HEK293T (cell line): ENCODE measurements around the gene HADH.
A peak's percentile ranks its signal among the peaks of the same experiment; 100 is the strongest.

Experiments
- CTCF ChIA-PET: fragments of 350-600 bp; formaldehyde crosslinking; extraction: SDS; loops from one replicate; lab custom pipeline; 2021; ENCODE audit warnings: antibody characterized with exemption, inconsistent platforms; lab: Yijun Ruan, JAX
- POLR2A ChIA-PET: fragments of 350-600 bp; formaldehyde crosslinking; extraction: SDS; loops from one replicate; lab custom pipeline; 2020; ENCODE audit warnings: antibody characterized with exemption, inconsistent platforms; lab: Yijun Ruan, JAX
- DNase-seq: peaks from one replicate; pipeline ENCODE4 v3.0.0; 2012; ENCODE audit warnings: mixed read lengths; ENCODE audit errors: extremely low spot score
- ARNT ChIP-seq: fragments of 450-650 bp; IDR thresholded peaks from 2 replicates; pipeline ENCODE4 v1.6.1; 2017; ENCODE audit warnings: mild to moderate bottlenecking
- BHLHE40 ChIP-seq: fragments of 450-650 bp; IDR thresholded peaks from 2 replicates; pipeline ENCODE4 v1.6.1; 2016; ENCODE audit warnings: mild to moderate bottlenecking, moderate library complexity, borderline replicate concordance
- CTBP1 ChIP-seq: fragments of 450-650 bp; IDR thresholded peaks from 2 replicates; pipeline ENCODE4 v1.6.1; 2016; ENCODE audit warnings: borderline replicate concordance
- ELF4 ChIP-seq: fragments of 450-650 bp; IDR thresholded peaks from 2 replicates; pipeline ENCODE4 v1.6.1; 2017; ENCODE audit warnings: antibody characterized with exemption
- FOXA1 ChIP-seq: fragments of 450-650 bp; IDR thresholded peaks from 2 replicates; pipeline ENCODE4 v1.6.1; 2016; ENCODE audit warnings: mild to moderate bottlenecking
- FOXK2 ChIP-seq: fragments of 450-650 bp; IDR thresholded peaks from 2 replicates; pipeline ENCODE4 v1.6.1; 2016; ENCODE audit warnings: mild to moderate bottlenecking
- FOXM1 ChIP-seq: fragments of 450-650 bp; IDR thresholded peaks from 2 replicates; pipeline ENCODE4 v1.6.1; 2017; ENCODE audit warnings: mild to moderate bottlenecking, borderline replicate concordance
- HDGF ChIP-seq: fragments of 450-650 bp; IDR thresholded peaks from 2 replicates; pipeline ENCODE4 v1.6.1; 2017; ENCODE audit warnings: antibody characterized with exemption, borderline replicate concordance
- L3MBTL2 ChIP-seq: fragments of 450-650 bp; conservative IDR thresholded peaks from 2 replicates; pipeline ENCODE4 v1.6.1; 2016; ENCODE audit warnings: mild to moderate bottlenecking
- LEF1 ChIP-seq: fragments of 450-650 bp; IDR thresholded peaks from 2 replicates; pipeline ENCODE4 v1.6.1; 2017; ENCODE audit warnings: mild to moderate bottlenecking, borderline replicate concordance
- NFRKB ChIP-seq: fragments of 450-650 bp; IDR thresholded peaks from 2 replicates; pipeline ENCODE4 v1.6.1; 2016; ENCODE audit warnings: mild to moderate bottlenecking, moderate library complexity
- SP1 ChIP-seq: fragments of 450-650 bp; IDR thresholded peaks from 2 replicates; pipeline ENCODE4 v1.6.1; 2017
- SUZ12 ChIP-seq: fragments of 450-650 bp; IDR thresholded peaks from 2 replicates; pipeline ENCODE4 v1.6.1; 2016; ENCODE audit warnings: mild to moderate bottlenecking
- TARDBP ChIP-seq: fragments of 450-650 bp; IDR thresholded peaks from 2 replicates; pipeline ENCODE4 v1.6.1; 2016
- ZNF384 ChIP-seq: fragments of 450-650 bp; IDR thresholded peaks from 2 replicates; pipeline ENCODE4 v1.6.1; 2016
- TF ChIP-seq, protein P1 (sequence below): fragments of 450-650 bp; IDR thresholded peaks from 2 replicates; pipeline ENCODE4 v1.6.1; 2016

HADH gene

DNA sequence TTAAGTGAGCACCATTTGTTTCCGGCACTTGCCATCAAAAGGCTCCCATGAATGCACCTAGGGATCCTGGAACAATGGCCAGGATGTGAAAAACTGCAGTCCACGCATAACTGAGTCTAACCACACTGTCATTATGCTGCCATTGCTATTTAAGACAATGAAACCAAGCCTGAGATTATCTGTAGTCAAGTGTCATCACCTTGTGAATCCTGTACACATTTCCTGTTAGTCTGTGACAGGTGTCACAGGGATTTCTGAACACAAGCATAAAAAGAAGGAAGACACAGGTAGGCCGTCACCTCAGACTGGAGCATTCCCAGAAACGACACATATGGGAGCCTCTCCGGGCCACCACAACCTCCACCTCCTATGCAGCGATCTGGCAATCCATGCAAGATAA lies 66.7 kb downstream of the HADH start:
- no peak for DNase-seq
- ChIA-PET POLR2A (no interaction called here), CTCF (no interaction called here)
- TF ChIP-seq FOXK2 (no peak), LEF1 (no peak), L3MBTL2 (no peak)

DNA sequence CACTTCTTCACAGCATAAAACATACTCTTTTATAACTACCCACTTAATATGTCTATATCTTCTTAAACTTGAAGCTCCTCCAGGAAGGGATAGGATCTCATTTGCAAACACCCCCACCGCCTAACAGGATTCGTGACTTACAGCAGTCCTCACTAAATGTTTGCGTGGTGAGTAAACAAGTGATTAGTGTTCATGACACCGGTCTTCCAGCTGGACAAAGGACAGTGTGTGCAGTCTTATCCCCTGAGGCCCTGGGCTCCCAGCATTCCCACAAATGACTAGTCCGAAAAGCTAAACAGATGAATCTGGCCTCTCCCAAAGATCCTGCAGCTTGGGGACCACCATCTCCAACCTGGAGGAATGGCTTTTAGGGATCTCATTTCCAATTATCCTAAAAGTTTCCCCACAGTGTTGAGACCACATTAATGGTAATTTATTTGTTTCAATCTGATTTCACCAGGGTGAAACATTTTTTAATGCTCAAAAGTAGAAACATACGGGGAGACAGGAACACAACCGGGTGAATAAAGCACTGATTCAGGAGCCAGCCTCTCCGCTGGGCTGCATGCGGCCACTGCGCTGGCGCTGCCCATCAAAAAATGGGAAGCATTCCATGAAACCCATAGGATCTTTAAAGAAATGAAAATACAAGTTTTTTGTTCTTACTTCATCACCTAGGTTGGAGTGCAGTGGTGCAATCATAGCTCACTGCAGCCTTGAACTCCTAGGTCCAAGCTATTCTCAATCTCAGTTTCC lies 69.2 kb downstream of the HADH start:
- ChIA-PET POLR2A (no interaction called here), CTCF (no interaction called here)
- TF ChIP-seq LEF1 (no peak), ARNT (no peak), TARDBP (no peak), SUZ12 (no peak), ZNF384 (no peak), BHLHE40 (no peak), FOXM1 (no peak), FOXK2 (no peak), NFRKB (no peak), FOXA1 (no peak), CTBP1 (no peak), L3MBTL2 (no peak), HDGF (no peak), ELF4 (no peak), SP1 (no peak)
- TF ChIP-seq, protein P1, sequence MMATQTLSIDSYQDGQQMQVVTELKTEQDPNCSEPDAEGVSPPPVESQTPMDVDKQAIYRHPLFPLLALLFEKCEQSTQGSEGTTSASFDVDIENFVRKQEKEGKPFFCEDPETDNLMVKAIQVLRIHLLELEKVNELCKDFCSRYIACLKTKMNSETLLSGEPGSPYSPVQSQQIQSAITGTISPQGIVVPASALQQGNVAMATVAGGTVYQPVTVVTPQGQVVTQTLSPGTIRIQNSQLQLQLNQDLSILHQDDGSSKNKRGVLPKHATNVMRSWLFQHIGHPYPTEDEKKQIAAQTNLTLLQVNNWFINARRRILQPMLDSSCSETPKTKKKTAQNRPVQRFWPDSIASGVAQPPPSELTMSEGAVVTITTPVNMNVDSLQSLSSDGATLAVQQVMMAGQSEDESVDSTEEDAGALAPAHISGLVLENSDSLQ, result no peak
- no peak for DNase-seq

DNA sequence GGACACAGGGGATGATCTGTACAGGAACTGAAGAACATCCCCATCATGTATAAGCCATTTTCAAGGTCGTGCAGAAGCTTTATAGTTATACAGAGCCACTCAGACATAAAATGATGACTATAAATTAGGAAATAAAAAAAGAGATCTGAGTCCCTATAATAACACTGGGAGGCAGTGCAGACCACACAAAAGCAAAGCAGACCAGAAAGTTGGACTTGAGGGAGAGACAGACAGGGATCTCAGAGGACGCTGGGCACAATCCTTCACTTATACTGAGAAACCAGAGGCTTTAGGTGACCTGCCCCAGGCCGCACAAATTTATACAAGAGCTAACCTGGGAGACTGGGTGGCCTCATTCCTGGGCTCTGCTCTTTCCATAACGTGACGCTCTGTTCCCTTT lies 70.5 kb downstream of the HADH start:
- TF ChIP-seq SUZ12 (no peak), FOXM1 (no peak), BHLHE40 (no peak), ZNF384 (no peak), ARNT (no peak), L3MBTL2 (no peak), LEF1 (no peak), SP1 (no peak), FOXK2 (no peak)
- ChIA-PET POLR2A (no interaction called here), CTCF (interaction anchor here (0.9 to 1.2 kb wide), 2 partner anchors 26 to 512 kb away, joined by 3 to 5 read pairs; no protein-coding TSS in a partner anchor)
- DNase-seq, result peak; percentile 39

DNA sequence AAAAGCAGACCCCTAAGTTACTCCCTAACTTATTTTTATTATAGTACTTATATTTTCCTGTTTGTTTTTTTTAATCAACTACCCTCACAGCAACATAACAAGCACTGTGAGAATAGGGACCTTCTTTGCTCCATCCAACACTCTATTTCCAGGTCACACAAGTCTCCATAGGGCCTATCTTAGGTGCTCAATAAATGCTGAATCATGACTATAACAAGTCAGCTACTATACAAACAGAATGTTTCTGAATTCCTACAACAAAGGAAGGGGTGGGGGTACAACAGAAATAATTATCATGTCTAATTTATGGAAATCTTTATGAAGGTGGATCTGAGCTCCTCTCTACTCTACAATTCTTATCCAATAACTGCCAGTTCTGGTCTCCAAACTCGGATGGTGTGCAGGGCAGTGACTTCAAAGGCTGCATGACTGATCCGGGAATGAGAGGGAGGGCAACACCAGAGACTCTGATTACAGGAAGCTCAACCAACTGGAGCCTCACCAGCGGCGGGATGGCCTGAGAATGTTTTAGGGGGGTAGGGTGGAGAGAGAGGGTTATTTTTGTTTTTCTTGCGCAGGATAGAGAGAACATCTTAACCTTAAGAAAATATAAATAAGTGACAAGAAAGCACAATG lies 71.1 kb downstream of the HADH start:
- TF ChIP-seq FOXM1 (no peak), FOXA1 (no peak), CTBP1 (no peak)
- ChIA-PET CTCF (interaction anchor here (0.9 to 1.2 kb wide), 2 partner anchors 25 to 512 kb away, joined by 3 to 5 read pairs; no protein-coding TSS in a partner anchor), POLR2A (no interaction called here)
- no peak for DNase-seq

DNA sequence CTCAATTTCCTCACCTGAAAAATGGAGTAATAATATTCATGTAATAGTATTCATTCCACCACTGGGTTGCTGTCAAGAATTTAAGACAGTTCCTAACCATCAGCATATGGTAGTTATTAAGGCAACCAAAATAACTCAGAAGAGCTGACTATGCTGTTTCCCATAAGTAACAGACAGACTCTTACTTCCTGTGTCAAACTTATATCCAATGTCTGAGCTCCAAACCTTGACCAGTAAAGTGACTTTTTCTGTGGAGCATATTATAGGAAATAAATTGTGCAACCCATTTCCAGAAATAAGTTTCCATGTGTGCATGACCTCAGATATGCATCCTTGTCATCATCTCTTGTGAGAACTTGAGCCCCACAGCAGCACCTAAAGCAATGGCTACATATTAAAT lies 78.8 kb downstream of the HADH start:
- CTCF ChIA-PET, result no interaction called here
- POLR2A ChIA-PET, result no interaction called here
- DNase-seq, result no peak
- no peak for TF ChIP-seq TARDBP
- TF ChIP-seq SP1, result no peak
- no peak for TF ChIP-seq SUZ12
- no peak for TF ChIP-seq LEF1
- TF ChIP-seq ELF4, result no peak
- no peak for TF ChIP-seq L3MBTL2

DNA sequence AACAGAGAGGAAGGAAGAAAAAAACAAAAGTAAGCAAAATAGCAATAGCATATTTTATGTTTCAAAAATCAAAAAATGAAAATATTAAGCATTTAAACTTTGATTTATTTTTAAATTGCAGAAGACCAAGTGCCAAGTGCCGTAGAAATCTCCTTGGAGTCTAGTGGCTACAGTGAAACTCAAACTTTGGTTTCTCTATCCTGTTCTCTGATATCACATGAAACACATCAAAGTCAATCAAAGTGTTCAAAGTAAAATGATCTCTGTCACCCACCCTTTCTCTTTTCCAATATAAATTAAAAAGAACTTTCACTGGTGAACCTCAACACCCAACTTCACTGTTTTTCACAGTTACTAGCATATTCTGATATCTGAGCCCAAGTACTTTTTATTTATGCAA lies 81.1 kb downstream of the HADH start:
- ChIA-PET CTCF (no interaction called here), POLR2A (no interaction called here)
- no peak for DNase-seq
- TF ChIP-seq LEF1, result no peak
- TF ChIP-seq SUZ12, result no peak
- TF ChIP-seq, protein P1, result no peak
- TF ChIP-seq ELF4, result no peak
- TF ChIP-seq FOXK2, result no peak
- TF ChIP-seq FOXM1, result no peak

DNA sequence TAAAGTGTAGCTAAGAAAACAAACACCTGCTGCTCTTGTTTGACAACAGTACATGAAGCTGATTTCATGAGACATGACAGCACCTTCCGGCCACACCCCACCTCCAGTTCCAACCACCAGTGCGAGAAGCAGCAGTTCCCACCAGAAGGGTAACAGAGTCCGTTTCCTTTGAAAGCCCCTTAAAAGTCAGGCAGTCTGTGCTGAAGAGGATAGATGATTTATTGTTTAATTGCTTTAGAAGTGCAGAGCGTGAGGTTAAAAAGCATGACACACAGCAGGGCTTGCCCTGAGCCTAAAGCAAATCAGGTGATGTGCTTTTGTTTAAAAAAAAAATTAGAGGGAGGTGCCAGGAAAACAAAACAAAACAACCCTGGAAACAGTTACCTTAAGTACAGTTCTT lies 82.6 kb downstream of the HADH start:
- ChIA-PET POLR2A (no interaction called here), CTCF (interaction anchor here (0.6 kb wide), 1 partner anchor 1730 kb away, joined by 5 read pairs; the partner anchor contains the start of gene CFI)
- no peak for TF ChIP-seq ELF4
- TF ChIP-seq SUZ12, result no peak
- TF ChIP-seq, protein P1, result peak; percentile 88
- no peak for TF ChIP-seq HDGF
- peak; percentile 28; the same call in 1 of the 2 replicates for TF ChIP-seq ZNF384
- no peak for TF ChIP-seq FOXM1
- peak; percentile 24 for DNase-seq
